ENCODE results near the gene WBP4. TPM values are rescaled to one million over a fixed set of nuclear protein-coding genes. Genes with fewer than 3 reads are reported as not detected.
A peak's percentile ranks its signal among the peaks of the same experiment; 100 is the strongest.
"Not testable (repeated sequence)": the region's sequence is repeated elsewhere in the genome, so short reads cannot be mapped to it uniquely, and the experiment has no call there.

Gene WBP4
- 1 to 10 TPM; 7.1 to 7.5 TPM for total RNA-seq
- long read RNA-seq, transcript WBP4-201 (10 exons, 2,623 nt), result major isoform, 6 of 21 reads
- long read RNA-seq, partial matches to known transcripts, result 12 of 21 reads
- long read RNA-seq, other reads (novel, unspliced or antisense), result 3 of 21 reads

- peak; percentile 77 for ATAC-seq
- DNase-seq, result peak; percentile 94 to 96
- intact Hi-C loops (cut with DNase I, micrococcal nuclease), result no loop called here
Observed at GRCh38 chr13:41061075-41061913, at the start of gene WBP4. Gene WBP4 (plus strand): TSS chr13:41061509. CDS start chr13:41061674, 165 bp downstream.

- no peak for ATAC-seq
- DNase-seq, result no peak
- intact Hi-C loops (cut with DNase I, micrococcal nuclease), result no loop called here
Observed at GRCh38 chr13:41012536-41012935, 48.8 kb upstream of the WBP4 start.

- no peak for DNase-seq
- no peak for ATAC-seq
- intact Hi-C loops (cut with DNase I, micrococcal nuclease), result no loop called here
Observed at GRCh38 chr13:41013835-41014234, 47.5 kb upstream of the WBP4 start.

GRCh38 chr13:41015920-41016319 lies 45.4 kb upstream of the WBP4 start:
- intact Hi-C loops (cut with DNase I, micrococcal nuclease), result no loop called here
- DNase-seq (no peak), ATAC-seq (no peak)

- peak in 1 of 2 donors; percentile 48 for DNase-seq
- intact Hi-C loops (cut with DNase I, micrococcal nuclease), result no loop called here
- peak; percentile 24 for ATAC-seq
Observed at GRCh38 chr13:41017159-41017558, 44.1 kb upstream of the WBP4 start.

- DNase-seq, result no peak
- intact Hi-C loops (cut with DNase I, micrococcal nuclease), result no loop called here
- peak; percentile 27 for ATAC-seq
Observed at GRCh38 chr13:41017817-41018601, 43.3 kb upstream of the WBP4 start.

GRCh38 chr13:41018602-41018948 lies 42.7 kb upstream of the WBP4 start:
- intact Hi-C loops (cut with DNase I, micrococcal nuclease), result no loop called here
- no peak for ATAC-seq
- no peak for DNase-seq

DNA sequence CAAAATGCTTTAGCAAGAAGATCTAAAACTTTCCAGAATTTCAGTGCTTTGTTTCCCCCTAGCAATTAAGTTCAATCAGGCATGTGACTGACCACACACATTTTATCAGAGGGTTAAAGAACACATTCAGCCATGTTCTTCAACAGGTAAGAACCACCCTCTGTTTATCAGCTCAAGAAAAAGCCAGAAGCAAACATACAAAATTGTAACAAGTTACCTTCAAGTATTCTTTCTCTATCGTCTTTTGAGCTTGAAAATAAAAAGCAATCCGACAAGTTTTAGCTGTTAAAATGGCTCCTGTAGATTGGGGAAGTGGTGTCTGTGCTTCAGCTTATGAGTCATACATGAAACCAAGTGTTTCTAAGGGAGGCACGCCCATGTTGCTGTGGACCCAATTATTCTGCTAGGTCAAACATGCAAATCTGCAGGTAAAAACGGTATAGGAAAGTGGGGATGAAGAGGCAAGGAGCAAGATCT lies 42.3 kb upstream of the WBP4 start, which contains the start of gene ELF1:
Gene ELF1, minus strand, starts transcription at position 306 of the 477 bp plus-strand sequence. CDS start 37,262 bp downstream, outside the sequence.
- DNase-seq (peak; percentile 75 to 80), ATAC-seq (peak; percentile 89)
- intact Hi-C loops (cut with DNase I, micrococcal nuclease), result no loop called here

- DNase-seq (no peak), ATAC-seq (peak; percentile 81)
- intact Hi-C loops (cut with DNase I, micrococcal nuclease), result no loop called here
Observed at GRCh38 chr13:41019578-41020347, 41.5 kb upstream of the WBP4 start.

- DNase-seq (no peak), ATAC-seq (peak; percentile 32)
- intact Hi-C loops (cut with DNase I, micrococcal nuclease), result no loop called here
Observed at GRCh38 chr13:41025518-41025917, 35.8 kb upstream of the WBP4 start.

- no peak for ATAC-seq
- DNase-seq, result no peak
Observed at GRCh38 chr13:41026788-41027187, 34.5 kb upstream of the WBP4 start.

GRCh38 chr13:41028051-41028450 lies 33.3 kb upstream of the WBP4 start:
- intact Hi-C loops (cut with DNase I, micrococcal nuclease), result no loop called here
- no peak for DNase-seq
- peak; percentile 23 for ATAC-seq

More at GRCh38 chr13:41026788-41027187, 34.5 kb upstream of the WBP4 start:
- intact Hi-C loops (cut with DNase I, micrococcal nuclease), result no loop called here

GRCh38 chr13:41029629-41030028 lies 31.7 kb upstream of the WBP4 start:
- DNase-seq, result no peak
- no peak for ATAC-seq
- intact Hi-C loops (cut with DNase I, micrococcal nuclease), result no loop called here

GRCh38 chr13:41032691-41033376 lies 28.5 kb upstream of the WBP4 start:
- no peak for DNase-seq
- no peak for ATAC-seq
- intact Hi-C loops (cut with DNase I, micrococcal nuclease), result no loop called here

DNA sequence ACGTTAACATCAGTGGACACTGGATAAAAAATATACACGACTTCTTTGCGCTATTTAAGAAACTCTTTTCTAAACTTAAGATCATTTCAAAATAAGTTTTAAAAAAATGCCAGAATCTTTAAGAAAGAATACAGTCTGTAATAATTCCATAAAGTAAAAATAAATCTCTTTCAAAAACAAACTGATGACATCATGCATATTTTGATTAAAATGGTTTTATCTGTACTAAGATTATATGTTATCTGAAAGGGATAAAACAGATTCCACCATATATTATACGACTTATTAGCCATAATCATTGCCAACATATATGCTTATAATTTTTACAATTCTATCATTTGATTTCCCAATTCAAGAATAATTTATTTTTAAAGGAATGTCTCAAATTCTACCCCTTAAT lies 26.9 kb upstream of the WBP4 start:
- intact Hi-C loops (cut with DNase I, micrococcal nuclease), result no loop called here
- no peak for DNase-seq
- ATAC-seq, result no peak

- DNase-seq, result no peak
- intact Hi-C loops (cut with DNase I, micrococcal nuclease), result no loop called here
- ATAC-seq, result no peak
Observed at GRCh38 chr13:41034881-41035280, 26.4 kb upstream of the WBP4 start.

- intact Hi-C loops (cut with DNase I, micrococcal nuclease); ATAC-seq; DNase-seq: not testable (repeated sequence)
Observed at GRCh38 chr13:41036557-41036956, 24.8 kb upstream of the WBP4 start.

DNA sequence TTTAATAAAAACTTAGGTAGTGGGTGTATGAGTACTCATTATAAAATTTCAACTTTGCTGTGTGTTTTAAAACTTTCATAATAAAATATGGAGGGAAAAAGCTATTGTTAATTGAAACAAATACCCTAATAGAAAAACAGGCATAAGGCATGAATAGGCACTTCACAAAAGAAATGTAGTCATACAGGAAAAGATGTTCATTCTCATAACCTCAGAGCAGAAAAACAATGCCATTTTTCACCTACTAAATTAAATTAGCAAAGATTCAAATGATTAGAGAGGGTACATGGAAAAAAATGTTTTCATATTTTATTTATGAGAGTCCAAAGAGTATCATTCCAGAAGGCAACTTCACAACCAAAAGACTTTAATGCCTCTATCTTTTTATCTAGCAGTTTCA lies 21.6 kb upstream of the WBP4 start:
- intact Hi-C loops (cut with DNase I, micrococcal nuclease), result no loop called here
- DNase-seq (no peak), ATAC-seq (no peak)
